Measurements from ENCODE around the gene C1orf116.

GRCh38 chr1:207026104-207026534 is 6.4 kb downstream of the C1orf116 start:
- TF ChIP-seq CTCF (IDR thresholded peaks at IDR 0.05) = no peak
- no peak for TF ChIP-seq POLR2A (IDR thresholded peaks at IDR 0.05)

All from prostate gland (tissue), 2 donors.